HG03066 (cell line): ENCODE results near the gene LIN28B.
"Not testable (repeated sequence)": the region's sequence is repeated elsewhere in the genome, so short reads cannot be mapped to it uniquely, and the experiment has no call there.

ENCODE experiments used
- ATAC-seq: cut with Tn5 transposase; IDR thresholded peaks from one replicate; pipeline ENCODE4 v1.9.1; 2021; ENCODE audit warnings: low read depth; ENCODE audit not compliant: unreplicated experiment

LIN28B gene

DNA sequence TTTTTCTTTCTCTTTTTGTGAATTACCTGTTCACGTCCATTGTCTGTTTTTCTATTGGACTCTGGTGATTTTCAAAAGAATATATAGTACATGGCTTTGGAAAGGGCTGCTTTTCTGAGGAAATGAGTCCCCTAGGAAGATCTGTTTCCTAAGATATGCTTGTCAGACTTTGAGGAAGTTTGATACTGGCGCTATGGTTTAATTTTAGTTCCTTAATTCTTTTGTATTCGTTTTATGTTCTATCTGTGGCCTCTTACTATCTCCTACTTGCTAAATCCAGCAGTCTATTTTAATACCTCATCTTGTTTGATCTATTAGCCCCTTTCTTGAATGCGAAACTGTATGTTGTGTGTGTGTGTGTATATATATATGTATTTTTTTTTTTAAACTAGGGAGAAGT lies 101.9 kb downstream of the LIN28B start:
- no peak for ATAC-seq

DNA sequence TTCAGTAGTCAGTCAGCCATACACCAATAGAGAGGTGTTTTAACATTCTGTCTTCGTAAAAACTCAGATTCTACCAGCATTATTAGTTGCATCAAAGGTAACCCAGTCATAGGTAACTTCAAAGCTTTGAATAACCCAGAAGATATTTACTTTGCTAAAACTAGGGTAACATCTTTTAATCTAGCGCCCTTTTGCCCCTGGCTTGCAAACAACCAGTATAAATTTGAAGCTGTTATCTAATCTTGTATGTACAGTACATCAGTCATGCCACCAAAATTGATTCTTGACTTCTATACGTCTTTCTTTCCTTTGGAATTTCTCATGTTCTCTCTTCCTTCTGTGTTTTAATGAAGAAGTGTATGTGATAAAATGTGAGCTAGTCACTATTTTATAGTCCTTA lies 109.3 kb downstream of the LIN28B start:
- no peak for ATAC-seq

DNA sequence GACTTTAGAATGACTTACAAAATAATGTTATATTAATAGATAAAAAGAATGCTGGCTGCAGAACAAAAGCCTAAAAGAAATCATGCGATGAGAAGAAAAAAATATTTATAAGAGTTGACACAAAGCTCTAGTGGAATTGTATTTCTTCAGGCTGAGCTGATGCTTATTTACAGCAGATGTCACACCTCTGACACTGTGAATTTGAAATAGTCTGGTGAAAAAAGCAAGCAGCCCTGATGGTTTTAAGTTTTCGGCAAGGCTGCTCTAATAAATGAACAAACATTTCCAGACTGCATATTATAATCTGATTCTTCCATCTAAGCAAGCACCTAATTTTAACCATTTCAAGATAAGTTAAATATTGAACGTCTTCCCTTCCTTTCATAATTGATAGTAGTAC lies 109.9 kb downstream of the LIN28B start:
- ATAC-seq: no peak

DNA sequence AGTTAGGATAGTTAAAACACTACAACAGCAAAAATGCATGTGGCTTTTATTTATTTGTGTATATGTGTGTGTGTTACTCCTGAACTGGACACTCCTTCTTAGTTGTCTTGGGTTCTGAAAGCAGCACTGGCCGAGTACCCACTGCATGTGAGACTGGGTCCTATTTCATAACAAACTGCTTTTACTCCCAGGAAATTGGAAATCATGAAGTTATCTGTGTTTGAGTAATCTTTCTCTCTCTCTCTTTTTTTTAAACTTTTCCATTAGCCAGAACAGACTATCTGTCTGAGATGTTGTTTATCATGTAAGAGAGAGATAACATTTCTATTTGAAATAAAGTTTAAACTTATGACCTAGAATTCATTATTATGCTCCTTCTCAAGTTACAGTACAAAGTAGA lies 110.4 kb downstream of the LIN28B start:
- ATAC-seq: no peak

DNA sequence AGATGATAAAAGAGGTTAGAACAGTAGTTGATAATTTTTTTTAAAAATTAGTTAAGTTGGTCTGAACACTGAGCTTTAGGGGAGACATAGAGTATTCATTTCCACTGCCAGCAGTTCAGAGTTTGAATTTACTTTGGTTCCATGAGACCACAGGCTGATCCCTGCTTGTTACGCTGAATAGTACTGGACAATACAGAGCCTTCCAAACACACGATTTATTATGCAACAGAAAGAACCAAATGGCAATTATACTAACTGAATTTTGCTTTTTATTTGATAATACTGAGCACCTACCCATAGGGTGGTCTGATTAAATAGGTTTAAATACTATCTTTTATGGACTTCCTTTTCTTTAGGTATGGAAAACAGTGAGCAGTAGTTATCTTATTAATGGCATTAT lies 111.5 kb downstream of the LIN28B start:
- ATAC-seq: no peak

DNA sequence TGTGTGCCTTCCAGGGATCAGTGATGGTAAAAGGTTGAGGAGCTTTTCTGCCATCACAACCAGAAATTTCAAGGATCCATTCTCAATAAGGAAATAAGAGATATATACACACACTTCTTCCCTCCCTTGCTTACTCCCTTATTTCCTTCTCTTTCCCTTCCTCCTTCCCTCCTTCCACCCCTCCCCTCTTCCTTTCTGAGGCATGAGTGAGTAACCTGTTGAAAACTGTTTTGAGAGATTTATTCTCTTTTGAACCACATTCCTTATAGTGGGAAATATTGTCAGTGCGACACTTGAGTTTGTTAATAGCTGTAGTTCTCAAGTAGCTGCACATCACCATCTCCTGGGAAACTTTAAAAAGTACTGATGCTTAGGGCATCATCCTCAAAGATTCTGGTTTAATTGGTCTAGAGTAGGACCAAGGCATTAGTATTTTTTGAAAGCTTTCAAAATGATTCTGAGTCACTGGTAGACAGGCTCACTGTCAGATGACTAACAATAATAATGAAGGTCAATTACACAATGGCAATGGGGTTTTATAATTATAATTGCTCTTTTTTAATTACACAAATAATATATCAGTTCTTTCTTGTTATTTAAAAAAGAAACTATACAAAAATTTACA lies 113.0 kb downstream of the LIN28B start:
- ATAC-seq: no peak

DNA sequence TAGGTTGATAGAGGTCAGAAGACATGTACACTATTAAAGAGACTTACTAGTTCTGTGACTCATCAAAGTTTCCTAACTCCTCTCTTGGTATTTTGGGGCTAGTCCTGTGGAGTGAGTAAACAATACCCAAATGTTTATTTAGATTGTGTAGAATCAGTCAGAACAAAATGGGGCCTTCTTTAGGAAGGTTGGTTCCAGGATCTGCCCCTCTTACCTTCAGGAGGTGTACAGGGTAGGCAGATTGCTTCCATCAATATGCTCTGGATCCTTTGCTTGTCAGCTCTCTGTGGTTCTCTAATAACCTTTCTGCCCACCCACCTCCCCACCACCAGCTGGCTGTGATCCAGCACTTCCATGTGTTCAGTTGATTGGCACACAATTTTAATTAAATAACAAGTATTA lies 115.9 kb downstream of the LIN28B start:
- no peak for ATAC-seq

DNA sequence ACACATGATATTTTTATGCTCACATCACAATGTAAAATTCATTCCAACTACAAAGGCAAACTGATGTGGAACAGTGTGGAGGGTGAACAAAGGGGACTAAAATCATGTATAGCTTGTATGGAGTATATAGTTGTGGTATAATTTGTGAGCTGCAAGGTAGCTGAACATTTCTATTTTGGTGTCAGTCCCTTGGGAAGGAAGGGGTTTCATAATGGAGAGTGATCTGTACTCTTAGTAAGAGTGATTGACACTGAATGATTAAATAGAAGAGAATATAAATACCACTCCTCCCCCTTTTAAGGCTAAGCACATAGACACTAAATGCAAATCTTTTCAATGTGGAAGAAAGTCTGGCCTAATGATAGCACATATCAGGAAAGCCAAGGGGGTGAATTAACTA lies 118.3 kb downstream of the LIN28B start:
- ATAC-seq: no peak

DNA sequence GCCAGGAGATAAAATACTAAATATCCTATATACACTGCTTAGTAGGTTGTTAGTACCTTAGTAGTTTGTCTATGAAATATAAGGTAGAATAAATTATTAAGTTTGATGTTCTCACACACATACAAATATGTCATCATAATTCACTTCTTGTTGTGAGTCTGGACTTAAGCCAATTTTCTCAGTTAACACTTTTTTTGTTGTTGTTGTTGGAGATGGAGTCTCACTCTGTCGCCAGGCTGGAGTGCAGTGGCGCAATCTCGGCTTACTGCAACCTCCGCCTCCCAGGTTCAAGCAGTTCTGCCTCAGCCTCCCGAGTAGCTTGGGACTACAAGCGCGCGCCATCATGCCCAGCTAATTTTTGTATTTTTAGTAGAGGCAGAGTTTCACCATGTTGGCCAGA lies 119.5 kb downstream of the LIN28B start:
- not testable (repeated sequence) for ATAC-seq

- ATAC-seq: no peak
Measured at GRCh38 chr6:105077596-105078385, 120.9 kb downstream of the LIN28B start.

DNA sequence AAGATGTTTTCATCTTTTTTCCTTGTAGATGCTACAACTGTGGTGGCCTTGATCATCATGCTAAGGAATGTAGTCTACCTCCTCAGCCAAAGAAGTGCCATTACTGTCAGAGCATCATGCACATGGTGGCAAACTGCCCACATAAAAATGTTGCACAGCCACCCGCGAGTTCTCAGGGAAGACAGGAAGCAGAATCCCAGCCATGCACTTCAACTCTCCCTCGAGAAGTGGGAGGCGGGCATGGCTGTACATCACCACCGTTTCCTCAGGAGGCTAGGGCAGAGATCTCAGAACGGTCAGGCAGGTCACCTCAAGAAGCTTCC lies 121.4 kb downstream of the LIN28B start:
- ATAC-seq: no peak

DNA sequence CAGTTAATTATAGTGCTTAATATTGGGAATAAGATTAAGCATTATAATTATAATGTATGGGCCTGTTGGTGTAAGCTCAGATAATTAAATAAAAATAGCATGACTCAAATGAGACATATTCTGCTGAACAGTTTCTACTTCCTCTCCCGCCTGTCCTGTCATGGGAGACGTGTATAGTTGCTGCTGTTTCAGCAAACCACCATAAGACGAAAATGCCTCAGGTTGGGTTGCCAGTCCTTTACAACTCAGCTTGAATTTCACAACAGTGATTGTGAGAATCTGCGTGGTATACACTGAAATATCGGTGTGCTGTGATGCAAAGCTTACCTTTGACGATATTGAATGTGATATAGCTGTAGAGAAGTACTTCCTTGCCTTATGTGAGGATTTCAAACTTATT lies 123.4 kb downstream of the LIN28B start:
- ATAC-seq: no peak

DNA sequence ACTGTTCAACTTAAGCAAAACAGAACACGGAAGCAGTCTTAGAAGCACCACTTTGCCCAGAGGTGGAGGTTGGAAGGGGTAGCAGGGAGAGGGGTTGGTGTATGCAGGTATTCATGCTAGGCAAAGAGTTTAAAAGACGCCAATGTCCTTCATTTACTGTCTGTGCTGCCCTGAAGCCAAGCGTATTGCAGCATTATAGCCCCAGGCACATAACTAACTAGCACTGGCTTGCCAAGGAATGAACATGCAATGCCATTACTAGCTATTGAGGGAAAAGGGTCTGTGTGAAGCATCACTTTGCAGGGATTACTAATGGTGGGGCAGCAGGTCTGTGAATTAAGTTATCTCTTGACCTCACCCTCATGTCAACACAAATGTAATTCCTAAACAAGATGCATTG lies 124.8 kb downstream of the LIN28B start:
- ATAC-seq: not testable (repeated sequence)

DNA sequence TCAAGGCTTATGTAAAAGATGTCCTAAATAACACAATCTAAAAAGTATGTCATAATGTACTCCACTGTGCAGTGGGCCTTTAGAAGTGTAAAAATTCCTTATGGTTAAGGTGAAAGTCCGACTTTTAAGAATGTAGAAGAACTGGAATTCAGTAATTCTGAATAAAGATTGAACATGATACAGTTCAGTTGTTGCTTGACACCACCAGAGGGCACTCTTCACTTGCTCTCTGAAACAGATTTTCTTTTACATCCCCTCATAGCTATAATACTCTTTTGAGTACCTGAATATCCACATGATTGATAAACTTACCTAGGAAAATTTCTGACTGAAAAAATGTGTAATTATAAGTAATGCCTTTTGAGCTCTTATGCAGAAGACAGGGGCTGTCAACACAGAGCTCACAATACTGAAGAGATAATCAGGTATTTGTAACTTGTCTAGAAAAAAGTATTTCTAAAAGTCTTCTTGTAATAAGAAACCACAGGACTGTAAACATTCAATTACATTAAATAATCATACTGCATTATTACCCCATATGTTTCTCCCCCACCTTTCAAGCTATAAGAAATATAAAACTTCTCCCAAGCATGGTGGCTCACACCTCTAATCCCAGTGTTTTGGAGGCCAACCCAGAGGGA lies 130.8 kb downstream of the LIN28B start:
- ATAC-seq: peak; percentile 80

DNA sequence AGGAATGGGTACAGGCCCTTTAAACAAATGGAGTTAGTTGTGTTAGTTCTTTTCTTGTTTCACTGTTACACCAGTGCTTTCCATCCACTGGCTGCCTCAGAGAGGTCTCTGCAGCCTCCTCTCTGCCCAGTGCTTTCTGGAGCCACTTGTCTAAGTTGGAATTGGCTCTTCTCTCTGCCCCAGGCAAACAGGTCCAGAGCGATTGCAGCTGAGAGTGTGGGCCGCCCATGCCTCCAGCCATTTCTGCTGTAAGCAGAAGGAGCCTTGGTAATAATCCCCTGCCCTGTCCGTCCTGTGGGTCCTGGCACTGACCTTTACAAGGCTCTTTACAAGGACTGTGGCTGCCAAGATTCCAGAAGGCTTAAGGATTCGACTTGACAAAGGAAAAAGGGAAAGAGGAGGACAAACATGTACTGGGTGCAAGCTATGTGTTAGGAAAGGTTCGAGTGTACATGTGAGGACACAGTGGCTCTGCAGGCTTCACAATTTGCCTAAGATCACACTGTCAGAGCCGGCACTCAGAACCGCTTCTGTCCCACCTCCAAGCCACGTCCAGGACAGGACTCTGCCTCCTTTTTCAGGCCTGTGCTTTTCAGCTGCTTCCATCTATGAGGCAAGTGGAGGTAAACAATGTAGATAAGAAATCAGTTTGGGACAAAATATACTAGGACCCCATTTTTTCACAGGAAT lies 134.4 kb downstream of the LIN28B start:
- no peak for ATAC-seq

- ATAC-seq: no peak
Measured at GRCh38 chr6:105094133-105094640, 137.3 kb downstream of the LIN28B start.

DNA sequence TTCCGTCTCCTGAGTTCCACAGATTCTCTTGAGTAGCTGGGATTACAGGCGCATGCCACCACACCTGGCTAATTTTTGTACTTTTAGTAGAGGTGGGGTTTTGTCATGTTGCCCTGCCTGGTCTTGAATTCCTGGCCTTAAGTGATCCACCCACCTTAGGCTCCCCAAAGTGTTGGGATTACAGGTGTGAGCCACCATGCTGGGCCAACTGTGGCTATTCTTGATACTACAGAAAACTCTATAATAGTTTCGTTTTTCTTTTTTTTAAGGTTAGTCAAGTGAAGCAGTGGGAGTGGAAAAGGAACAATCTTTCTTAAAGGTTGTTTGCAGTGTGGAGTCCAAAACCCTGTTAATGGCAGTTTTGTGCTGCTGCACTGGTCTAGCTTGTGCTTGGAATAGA lies 138.2 kb downstream of the LIN28B start:
- no peak for ATAC-seq

DNA sequence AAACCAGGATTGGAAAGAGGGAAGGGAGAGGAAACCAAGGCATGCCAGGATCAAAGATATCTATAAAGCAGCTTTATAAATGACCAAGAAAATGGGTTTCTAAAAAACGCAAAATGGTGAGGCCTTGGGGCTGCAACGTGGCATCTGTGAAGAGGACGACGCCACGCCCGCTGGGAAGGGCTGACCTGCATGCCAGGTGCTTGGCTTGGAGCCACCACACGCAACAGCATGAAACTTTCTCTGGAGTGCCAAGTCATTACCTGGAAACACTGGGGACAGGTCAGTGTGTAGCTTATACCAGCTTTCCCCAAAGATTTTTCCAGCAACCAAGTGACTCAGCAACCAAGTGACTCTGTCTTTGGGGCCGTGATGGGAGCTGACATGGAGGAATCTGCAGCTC lies 140.4 kb downstream of the LIN28B start:
- ATAC-seq: no peak

DNA sequence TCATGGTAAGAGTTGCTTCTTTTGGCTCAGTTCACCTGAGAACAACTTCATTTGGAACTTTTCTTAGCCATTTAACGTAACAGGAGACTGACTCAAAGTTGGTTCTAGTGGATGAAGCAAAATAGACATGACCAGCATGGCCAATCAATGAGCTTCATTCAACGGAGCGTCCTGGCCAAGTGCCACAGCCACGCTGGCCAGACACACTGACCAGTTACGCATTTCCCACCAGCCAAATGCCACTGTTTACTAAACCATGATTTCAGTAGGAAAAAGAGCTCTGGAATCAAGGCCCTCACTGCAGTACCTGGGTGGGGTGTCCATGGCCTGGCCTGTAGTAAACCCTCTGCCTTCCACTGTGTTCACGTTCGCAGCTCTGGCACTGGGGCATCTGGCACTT lies 142.5 kb downstream of the LIN28B start:
- ATAC-seq: no peak

- no peak for ATAC-seq
Measured at GRCh38 chr6:105102186-105102585, 145.3 kb downstream of the LIN28B start.

GRCh38 chr6:105105094-105105493 lies 148.2 kb downstream of the LIN28B start:
- ATAC-seq: no peak
